OCI-LY1 (cell line): Measurements from ENCODE around the gene DCAKD.

ENCODE experiments used
- EZH2 ChIP-seq: fragments of 200-600 bp; sonication (generic), shearing (Covaris generic); IDR thresholded peaks from 2 replicates; pipeline ENCODE4 v1.8.0; 2017; ENCODE audit warnings: borderline replicate concordance, mixed run types, mild to moderate bottlenecking, antibody characterized with exemption, low read length, moderate library complexity, mixed read lengths
- TF ChIP-seq, protein P1 (sequence below): fragments of 200-600 bp; sonication (generic), shearing (Covaris generic); IDR thresholded peaks from 2 replicates; pipeline ENCODE4 v1.5.1; 2017; ENCODE audit warnings: mild to moderate bottlenecking, antibody characterized with exemption, low read length, moderate library complexity, mixed read lengths

DNA sequence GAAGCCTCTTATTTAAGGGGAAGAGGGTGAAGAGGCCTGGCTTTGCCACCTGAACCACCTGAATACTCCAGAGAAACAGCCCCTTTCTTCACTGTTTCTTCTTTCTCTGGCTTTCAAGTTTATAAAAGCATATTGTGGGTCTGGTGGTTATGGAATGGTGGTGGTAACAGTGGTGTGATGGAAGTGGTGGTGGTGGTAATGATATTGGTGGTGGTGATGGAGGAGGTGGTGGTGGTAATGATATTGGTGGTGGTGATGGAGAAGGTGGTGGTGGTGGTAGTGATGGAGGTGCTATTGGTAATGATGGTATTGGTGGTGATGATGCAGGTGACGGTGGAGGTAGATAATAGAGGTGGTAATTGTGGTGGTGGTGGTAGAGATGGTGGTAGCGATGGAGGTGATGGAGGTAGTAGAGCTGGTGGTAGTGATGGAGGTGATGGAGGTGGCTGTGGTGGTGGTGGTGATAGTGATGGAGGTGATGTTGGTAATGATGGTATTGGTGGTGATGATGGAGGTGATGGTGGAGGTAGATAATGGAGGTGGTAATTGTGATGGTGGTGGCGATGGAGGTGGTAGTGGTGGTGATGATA is 69.2 kb downstream of the DCAKD start:
- TF ChIP-seq, protein P1, sequence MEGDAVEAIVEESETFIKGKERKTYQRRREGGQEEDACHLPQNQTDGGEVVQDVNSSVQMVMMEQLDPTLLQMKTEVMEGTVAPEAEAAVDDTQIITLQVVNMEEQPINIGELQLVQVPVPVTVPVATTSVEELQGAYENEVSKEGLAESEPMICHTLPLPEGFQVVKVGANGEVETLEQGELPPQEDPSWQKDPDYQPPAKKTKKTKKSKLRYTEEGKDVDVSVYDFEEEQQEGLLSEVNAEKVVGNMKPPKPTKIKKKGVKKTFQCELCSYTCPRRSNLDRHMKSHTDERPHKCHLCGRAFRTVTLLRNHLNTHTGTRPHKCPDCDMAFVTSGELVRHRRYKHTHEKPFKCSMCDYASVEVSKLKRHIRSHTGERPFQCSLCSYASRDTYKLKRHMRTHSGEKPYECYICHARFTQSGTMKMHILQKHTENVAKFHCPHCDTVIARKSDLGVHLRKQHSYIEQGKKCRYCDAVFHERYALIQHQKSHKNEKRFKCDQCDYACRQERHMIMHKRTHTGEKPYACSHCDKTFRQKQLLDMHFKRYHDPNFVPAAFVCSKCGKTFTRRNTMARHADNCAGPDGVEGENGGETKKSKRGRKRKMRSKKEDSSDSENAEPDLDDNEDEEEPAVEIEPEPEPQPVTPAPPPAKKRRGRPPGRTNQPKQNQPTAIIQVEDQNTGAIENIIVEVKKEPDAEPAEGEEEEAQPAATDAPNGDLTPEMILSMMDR = no peak
- no peak for TF ChIP-seq EZH2
